ENCODE measurements around the gene CMTM8.

GRCh38 chr3:32375596-32375930 is 137.1 kb downstream of the CMTM8 start:
- TF ChIP-seq CTCF (IDR thresholded peaks at IDR 0.05) (no peak), POLR2A (IDR thresholded peaks at IDR 0.05) (no peak), POLR2AphosphoS5 (IDR thresholded peaks at IDR 0.05; ENCODE audit: insufficient read depth in 1 of 2, low read depth in 1 of 2) (no peak)
